NCI-H345 (cell line): ENCODE results near the gene LYST.
"Not testable (repeated sequence)": the region's sequence is repeated elsewhere in the genome, so short reads cannot be mapped to it uniquely, and the experiment has no call there.

Experiments used
- DNase-seq: peaks from one replicate; lab custom pipeline; 2025; lab: John Stamatoyannopoulos, UW

LYST gene

GRCh38 chr1:235657747-235658526, 208.8 kb downstream of the LYST start:
- DNase-seq: peak; percentile 8

GRCh38 chr1:235657269-235657668, 209.4 kb downstream of the LYST start:
- DNase-seq: peak; percentile 14

DNA sequence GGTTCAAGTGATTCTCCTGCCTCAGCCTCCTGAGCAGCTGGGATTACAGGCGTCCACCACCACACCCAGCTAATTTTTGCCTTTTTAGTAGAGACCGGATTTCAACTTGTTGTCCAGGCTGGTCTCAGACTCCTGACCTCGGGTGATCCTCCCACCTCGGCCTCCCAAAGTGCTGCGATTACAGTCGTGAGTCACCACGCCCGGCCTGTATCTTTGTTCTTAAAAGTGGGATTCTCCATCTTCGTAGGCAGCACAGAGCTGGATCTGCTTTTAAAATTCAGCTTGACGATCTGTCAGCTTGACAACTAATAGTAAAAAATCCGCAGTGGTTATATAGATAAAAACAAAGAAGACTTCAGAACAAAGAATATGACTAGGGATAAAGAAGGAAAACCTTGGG, 214.3 kb downstream of the LYST start:
- no peak for DNase-seq

DNA sequence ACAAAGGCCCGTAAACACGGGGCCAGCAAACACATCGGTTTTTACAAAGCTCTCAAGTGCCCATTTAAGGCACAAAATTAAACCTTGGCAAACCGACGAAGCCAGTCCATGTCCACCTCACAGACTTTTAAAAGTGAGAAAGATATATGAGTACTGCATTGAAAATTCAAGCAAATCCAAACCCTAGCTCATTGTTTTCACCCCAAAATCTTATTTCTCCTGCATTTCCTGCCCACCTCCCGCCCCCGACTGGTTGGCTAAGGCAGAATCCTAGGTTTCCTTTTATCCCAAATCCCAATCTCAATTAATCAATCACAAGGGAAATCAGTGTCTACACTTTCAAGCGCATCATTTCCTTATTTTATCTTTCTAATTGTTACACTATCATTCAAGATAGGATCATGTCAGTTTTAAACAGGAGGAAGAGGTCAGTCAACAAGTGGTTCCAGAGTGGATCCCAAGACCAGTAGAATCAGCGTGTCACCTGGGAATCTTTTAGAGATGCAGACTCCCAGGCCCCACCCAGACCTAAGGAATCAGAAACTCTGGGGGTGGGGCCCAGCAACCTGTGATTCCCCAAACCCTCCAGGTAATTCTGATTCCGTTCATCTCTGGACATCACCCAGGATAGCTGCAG, 215.4 kb downstream of the LYST start:
- DNase-seq: no peak

- peak; percentile 39 for DNase-seq
These were observed 216.2 kb downstream of the LYST start for GRCh38 chr1:235650341-235651169.

- peak; percentile 76 for DNase-seq
These were observed 217.1 kb downstream of the LYST start, which contains the start of gene GNG4 for GRCh38 chr1:235649368-235650163. TSS of gene GNG4 (minus strand) at chr1:235649784. CDS start at chr1:235583838, 65,946 bp downstream.

GRCh38 chr1:235648954-235649367, 217.7 kb downstream of the LYST start:
- peak; percentile 34 for DNase-seq

GRCh38 chr1:235648407-235648907, 218.2 kb downstream of the LYST start:
- DNase-seq: peak; percentile 74

- DNase-seq: not testable (repeated sequence)
These were observed 219.2 kb downstream of the LYST start for GRCh38 chr1:235647537-235647936.

DNA sequence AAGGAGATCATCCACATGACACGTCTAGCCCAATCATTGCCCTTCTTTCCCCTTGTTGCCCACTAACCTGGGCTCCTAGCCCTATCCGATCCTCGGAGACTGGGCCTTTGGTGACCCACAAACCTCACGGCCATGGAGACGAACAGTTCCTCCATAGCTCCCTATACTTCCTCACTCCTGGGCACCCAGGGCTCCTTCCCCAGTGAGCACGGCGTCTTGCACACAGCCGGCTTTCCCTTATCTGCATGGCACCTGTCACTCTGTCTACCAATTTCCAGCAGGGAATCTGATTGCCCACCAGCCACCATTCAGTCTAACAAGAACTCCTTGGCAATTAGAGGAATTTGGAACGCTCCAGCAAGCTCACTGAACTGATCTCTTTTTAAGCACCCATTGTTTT, 220.2 kb downstream of the LYST start:
- DNase-seq: no peak

DNA sequence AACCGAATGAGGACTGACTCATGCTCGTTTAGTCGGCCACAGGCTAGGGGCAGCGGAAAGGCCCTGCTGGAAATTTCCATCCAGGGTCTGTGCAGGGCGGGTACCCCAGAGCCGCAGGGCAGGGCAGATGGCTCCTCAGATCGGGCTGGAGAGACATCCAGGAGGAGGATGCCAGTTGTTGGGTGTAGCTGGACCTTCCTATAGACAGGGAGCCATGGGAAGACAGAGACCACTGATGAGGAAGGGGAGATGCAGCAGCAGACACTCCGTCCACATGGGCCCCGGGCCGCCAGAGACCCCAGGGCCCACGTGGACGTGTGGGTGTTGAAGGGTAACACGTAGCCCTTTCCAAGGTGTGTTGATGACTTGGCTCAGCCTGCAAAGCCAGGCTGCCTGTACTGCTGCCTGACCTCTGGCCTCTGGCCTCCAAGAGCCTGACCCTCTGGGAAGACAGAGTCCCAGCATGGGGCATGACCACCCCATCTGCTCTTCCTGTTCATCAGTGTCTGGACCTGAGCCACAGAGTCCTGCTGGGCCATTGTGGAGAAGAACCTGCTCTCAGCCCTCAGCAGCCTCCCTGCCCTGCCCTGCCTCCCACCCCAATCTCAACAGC, 221.9 kb downstream of the LYST start:
- no peak for DNase-seq

- no peak for DNase-seq
These were observed 222.6 kb downstream of the LYST start for GRCh38 chr1:235643837-235644692.

DNA sequence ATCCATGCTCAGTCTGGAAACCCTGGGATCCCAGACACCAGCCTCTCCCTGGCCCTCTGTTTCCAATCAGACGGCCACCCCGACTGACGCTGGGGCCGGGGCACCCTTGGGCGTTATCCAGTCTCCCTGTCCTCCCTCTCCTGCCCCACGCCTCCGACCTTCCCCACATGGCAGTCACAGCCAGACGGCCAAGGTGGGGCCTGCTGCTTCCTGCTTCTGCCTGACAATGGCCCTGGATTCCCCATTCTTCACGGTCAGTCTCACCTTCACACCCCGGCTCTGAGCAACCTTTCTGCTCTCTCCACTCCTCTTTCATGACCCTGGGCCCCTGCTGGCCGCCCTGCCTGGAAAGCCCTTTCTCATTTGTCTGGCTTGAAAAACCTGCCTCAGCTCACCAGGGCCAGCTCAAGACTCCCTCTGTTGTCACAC, 223.7 kb downstream of the LYST start:
- no peak for DNase-seq

DNA sequence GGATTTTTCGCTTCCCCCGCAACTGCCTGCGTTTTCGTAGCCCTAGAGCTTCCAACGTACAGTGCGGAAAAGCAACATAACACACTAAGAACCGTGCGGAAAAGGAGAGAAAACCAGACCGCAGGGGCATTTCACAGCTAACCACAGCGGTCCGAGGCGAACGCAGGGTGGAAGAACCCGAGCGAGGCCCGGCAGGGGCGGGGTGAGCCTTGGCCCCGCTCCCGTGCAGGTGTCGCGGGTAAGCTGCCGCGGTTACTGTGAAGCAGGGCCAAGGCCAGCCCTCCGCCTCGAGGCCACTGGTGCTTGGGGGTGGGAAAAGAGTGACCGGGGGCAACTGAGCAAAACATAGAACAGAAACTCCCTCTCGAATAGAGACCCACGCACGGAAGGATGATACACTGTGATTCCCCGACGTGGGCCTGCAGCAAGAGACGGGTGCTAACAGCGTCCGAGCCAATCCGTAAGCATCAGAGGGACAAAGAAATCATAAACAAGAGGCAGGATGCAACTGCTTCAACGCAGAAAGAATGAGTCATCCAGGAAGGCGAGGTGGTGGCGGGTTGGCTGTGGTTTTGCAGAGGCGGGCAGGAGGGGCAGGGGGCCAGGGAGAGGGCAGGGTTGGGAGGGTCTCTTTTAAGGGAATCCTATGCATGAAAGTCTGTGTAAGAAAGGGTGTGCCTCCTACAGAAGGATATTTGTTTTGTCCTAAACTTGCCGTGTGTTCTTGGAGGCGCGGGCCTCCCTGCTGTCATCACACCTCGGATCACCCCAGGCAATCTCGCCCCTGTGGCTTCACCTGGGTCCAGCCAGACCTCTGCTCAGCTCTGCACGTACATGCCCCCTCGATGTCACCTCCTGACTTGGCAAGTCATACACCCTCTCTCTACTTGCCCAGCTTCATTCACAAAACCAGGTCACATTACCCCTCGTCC, 224.4 kb downstream of the LYST start:
- no peak for DNase-seq

DNA sequence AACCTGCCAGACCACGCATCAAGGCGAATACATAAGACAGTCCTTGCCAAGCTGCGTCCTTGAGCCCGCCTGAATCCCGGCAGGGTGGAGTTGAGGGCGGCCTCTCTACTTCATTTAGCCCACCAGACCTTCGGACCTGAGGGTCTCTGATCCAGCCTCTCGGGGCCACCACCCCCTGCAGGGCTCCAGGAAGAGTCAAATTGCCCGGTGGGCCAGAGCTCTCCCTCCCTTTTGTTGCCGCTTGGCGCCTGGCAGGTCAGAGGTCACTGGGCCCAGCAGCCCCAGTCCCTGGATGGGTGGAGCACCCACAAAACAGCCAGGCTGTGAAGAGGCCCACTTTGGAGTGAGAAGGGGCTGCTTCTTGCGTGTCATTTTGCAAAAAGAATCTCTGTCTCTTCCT, 226.1 kb downstream of the LYST start:
- DNase-seq: no peak

DNA sequence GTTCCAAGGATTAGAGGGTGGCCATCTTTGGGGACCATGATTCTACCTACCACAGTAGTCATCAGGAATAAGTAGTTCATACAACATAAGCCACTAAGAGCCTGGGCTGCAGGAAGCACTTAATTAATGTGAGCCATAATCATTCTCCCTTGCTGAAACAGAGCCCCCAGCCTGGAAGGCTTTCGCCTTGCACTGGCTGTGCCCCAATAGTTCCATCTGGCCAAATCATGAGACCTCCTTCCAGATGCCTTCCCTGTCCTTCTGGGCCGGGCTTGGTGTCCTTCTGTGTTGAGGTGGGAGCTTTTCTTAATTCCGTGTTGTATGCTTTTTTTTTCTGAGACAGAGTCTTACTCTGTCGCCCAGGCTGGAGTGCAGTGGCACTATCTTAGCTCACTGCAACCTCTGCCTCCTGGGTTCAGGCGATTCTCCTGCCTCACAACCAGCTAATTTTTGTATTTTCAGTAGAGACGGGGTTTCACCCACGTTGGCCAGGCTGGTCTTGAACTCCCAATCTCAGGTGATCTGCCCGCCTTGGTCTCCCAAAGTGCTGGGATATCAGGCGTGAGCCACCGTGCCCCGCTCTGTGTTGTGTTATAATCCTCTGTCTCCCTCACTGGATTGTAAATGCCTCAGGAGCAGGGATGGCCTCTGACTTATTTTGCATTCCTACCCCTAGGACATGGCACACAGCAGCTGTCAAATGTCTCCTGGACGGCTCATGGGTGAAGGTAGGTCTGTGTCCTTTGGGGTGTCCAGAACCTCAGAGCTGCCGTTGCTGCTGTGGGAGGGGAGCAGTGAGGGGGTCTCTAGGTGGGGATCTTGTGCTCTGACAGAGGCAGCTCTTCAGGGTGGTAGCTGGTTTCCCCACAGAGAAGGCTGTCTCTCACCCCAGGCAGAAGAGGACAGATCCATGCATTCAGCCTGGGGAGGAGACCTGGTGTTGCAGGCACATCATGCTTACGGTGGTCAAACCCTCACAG, 227.2 kb downstream of the LYST start:
- no peak for DNase-seq

GRCh38 chr1:235638612-235639011, 228.1 kb downstream of the LYST start:
- DNase-seq: not testable (repeated sequence)
